Measurements from ENCODE around the gene JARID2. TPM values are rescaled to one million over a fixed set of nuclear protein-coding genes. Genes with fewer than 3 reads are reported as not detected.

Gene JARID2
- total and polyA plus RNA-seq, 2 of the 8 experiments (the other 6 are each of a cell fraction or from before 2014, with no cell fraction given): 60.1 to 239 TPM

DNA sequence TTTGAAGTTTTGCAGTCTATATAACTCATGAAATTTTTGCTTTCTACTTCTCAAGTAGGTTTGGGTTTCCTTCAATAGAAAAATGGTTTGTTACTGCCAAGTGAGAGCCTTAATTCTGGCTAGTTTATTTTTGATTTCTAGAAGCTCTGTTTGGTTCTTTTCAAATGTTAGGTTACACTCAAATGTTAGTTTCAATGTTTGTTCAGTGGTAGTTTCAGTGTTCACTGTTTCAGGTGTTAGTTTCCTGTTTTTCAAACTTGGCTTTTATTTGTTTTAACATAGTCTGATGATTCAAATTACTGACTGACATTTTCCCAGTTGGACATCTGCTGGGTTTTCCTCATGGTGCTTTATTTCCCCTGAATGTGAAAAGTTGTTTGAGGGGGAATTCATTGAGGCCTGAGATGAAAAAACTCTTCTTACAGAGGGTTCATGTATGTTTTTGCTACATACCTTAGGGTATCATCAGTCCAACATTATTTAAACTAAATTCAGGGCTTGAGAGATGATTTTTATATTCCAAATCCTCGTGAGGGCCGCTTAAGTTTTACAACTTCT lies 189.0 kb downstream of the JARID2 start (continued):
- no peak for TF ChIP-seq SIN3A (conservative IDR thresholded peaks at IDR 0.05 in 1 of 2, IDR thresholded peaks at IDR 0.05 in 1 of 2; ENCODE audit: low read depth in 1 of 2, low read length in 2 of 2)
